HCT116 (cell line): ENCODE data around the gene ZSWIM4. TPM values are rescaled to one million over a fixed set of nuclear protein-coding genes. Genes with fewer than 3 reads are reported as not detected.

ENCODE experiments used
- ATAC-seq: fragments of 200-7000 bp; cut with Tn5 transposase; 2 replicates; pipeline ENCODE4 v1.9.1; 2020; ENCODE audit warnings: mild to moderate bottlenecking, moderate library complexity
- BruUV-seq: library from RNA; stranded (reverse); fragments of 400-500 nt; replicated peaks from 2 replicates; lab custom pipeline; 2021; lab: Mats Ljungman, UMichigan
- CTCF ChIA-PET: fragments of 300-600 bp; sonication (Branson Sonifier 250); formaldehyde crosslinking; loops from one replicate; lab custom pipeline; 2021; ENCODE audit warnings: antibody characterized with exemption; lab: Charles Lee
- POLR2A ChIA-PET: fragments of 300-600, 350-600 bp; sonication (Branson Sonifier 250); formaldehyde crosslinking; loops from one replicate; lab custom pipeline; 2021; ENCODE audit warnings: antibody characterized with exemption; lab: Charles Lee
- RAD21 ChIA-PET, 2 experiments: fragments of 300-600 bp; sonication (Branson Sonifier 250); formaldehyde crosslinking; loops; one replicate each; lab custom pipeline; 2023; ENCODE audit warnings: low total read pairs in 2 of 2; ENCODE audit not compliant: uncharacterized antibody in 2 of 2, unreplicated experiment in 2 of 2, low non-redundant PET in 1 of 2; lab: Charles Lee
- DNase-seq: peaks from one replicate; pipeline ENCODE4 v3.0.0-alpha.2; 2010; ENCODE audit warnings: low read depth, low spot score
- H2AFZ ChIP-seq: fragments of 200-600 bp; shearing (Covaris generic), sonication (generic); 2 replicates; pipeline ENCODE4 v1.6.1; 2017; ENCODE audit warnings: low read depth, mixed run types, mixed read lengths, antibody characterized with exemption, low read length; ENCODE audit not compliant: poor library complexity, severe bottlenecking
- H3K27ac ChIP-seq: 2 replicates; pipeline ENCODE4 v1.5.1; 2012; ENCODE audit warnings: low read depth, low read length
- H3K27me3 ChIP-seq: fragments of 200-600 bp; sonication (generic); 2 replicates; pipeline ENCODE4 v1.6.1; 2016; ENCODE audit warnings: mixed run types, low read length, mixed read lengths; ENCODE audit not compliant: insufficient read depth
- H3K36me3 ChIP-seq, 2 experiments: fragments of 200-500 bp in 1 of 2; fragments of 200-600 bp in 1 of 2; sonication (Bioruptor generic) in 1 of 2; sonication (generic) in 1 of 2; 2 replicates each; pipeline versions ENCODE4 v1.5.1 to v1.6.1; 2014 to 2016; ENCODE audit warnings: low read length in 2 of 2, inconsistent platforms in 1 of 2, mixed read lengths in 1 of 2, mixed run types in 1 of 2; ENCODE audit not compliant: insufficient read depth in 2 of 2, control insufficient read depth in 1 of 2
- H3K4me1 ChIP-seq, 2 experiments: fragments of 200-600 bp in 1 of 2; sonication (generic) in 1 of 2; 2 replicates each; pipeline versions ENCODE4 v1.5.1 to v1.6.1; 2012 to 2017; ENCODE audit warnings: low read length in 2 of 2, inconsistent platforms in 1 of 2, mild to moderate bottlenecking in 1 of 2, mixed read lengths in 1 of 2, mixed run types in 1 of 2, moderate library complexity in 1 of 2; ENCODE audit not compliant: insufficient read depth in 2 of 2, control insufficient read depth in 1 of 2
- H3K4me2 ChIP-seq: fragments of 200-600 bp; sonication (generic); 2 replicates; pipeline ENCODE4 v1.6.1; 2017; ENCODE audit warnings: mixed run types, low read length, mixed read lengths
- H3K4me3 ChIP-seq, 2 experiments: fragments of 200-600 bp in 1 of 2; sonication (generic) in 1 of 2; replicated peaks in 1 of 2; 2 replicates each; pipeline ENCODE4 v1.5.1; 2011 to 2016; ENCODE audit warnings: low read length in 2 of 2, control low read depth in 1 of 2, low read depth in 1 of 2, mild to moderate bottlenecking in 1 of 2, mixed read lengths in 1 of 2, mixed run types in 1 of 2
- H3K79me2 ChIP-seq: fragments of 200-600 bp; sonication (generic); 2 replicates; pipeline ENCODE4 v1.6.1; 2017; ENCODE audit warnings: mild to moderate bottlenecking, mixed run types, low read length, moderate library complexity, mixed read lengths; ENCODE audit not compliant: insufficient read depth
- H3K9ac ChIP-seq: fragments of 200-600 bp; sonication (generic); 2 replicates; pipeline ENCODE4 v1.6.1; 2016; ENCODE audit warnings: low read length, mixed read lengths
- H3K9me2 ChIP-seq: fragments of 200-600 bp; sonication (generic), shearing (Covaris generic); 2 replicates; pipeline ENCODE4 v1.6.1; 2017; ENCODE audit warnings: mixed run types, mild to moderate bottlenecking, moderate library complexity; ENCODE audit not compliant: insufficient read depth
- H3K9me3 ChIP-seq, 2 experiments: fragments of 200-500 bp in 1 of 2; fragments of 200-600 bp in 1 of 2; sonication (Bioruptor generic) in 1 of 2; sonication (generic) in 1 of 2; 2 replicates each; pipeline ENCODE4 v1.6.1; 2014 to 2017; ENCODE audit warnings: low read length in 2 of 2, mixed read lengths in 2 of 2, inconsistent platforms in 1 of 2, low read depth in 1 of 2, mild to moderate bottlenecking in 1 of 2, mixed run types in 1 of 2, moderate library complexity in 1 of 2; ENCODE audit not compliant: control insufficient read depth in 1 of 2, insufficient read depth in 1 of 2
- H4K20me1 ChIP-seq: fragments of 200-600 bp; sonication (generic), shearing (Covaris generic); 2 replicates; pipeline ENCODE4 v1.6.1; 2017; ENCODE audit warnings: mixed run types, mild to moderate bottlenecking, moderate library complexity; ENCODE audit not compliant: insufficient read depth
- EGR1 ChIP-seq: IDR thresholded peaks from 2 replicates; pipeline ENCODE4 v1.6.1; 2012; ENCODE audit warnings: low read depth
- POLR2AphosphoS5 ChIP-seq: IDR thresholded peaks from 2 replicates; pipeline ENCODE4 v1.6.1; 2011; ENCODE audit warnings: mild to moderate bottlenecking, low read depth, low read length, moderate library complexity
- SRF ChIP-seq: IDR thresholded peaks from 2 replicates; pipeline ENCODE4 v1.6.1; 2012; ENCODE audit warnings: low read depth
- YY1 ChIP-seq: IDR thresholded peaks from 2 replicates; pipeline ENCODE4 v1.6.1; 2011; ENCODE audit warnings: low read length, low read depth, moderate library complexity, mild to moderate bottlenecking; ENCODE audit not compliant: insufficient replicate concordance; ENCODE audit errors: extremely low read depth
- intact Hi-C: fragments of 100-400 bp; cut with micrococcal nuclease; formaldehyde crosslinking; loops from 2 replicates; pipeline ENCODE4 v1.10.0; 2022
- total RNA-seq: library from RNA; stranded (reverse); gene quantifications from one replicate; pipeline ENCODE4 v1.2.1, GENCODE V29; 2021; ENCODE audit not compliant: unreplicated experiment
- TF ChIP-seq, protein P1 (sequence below): IDR thresholded peaks from 2 replicates; pipeline ENCODE4 v1.6.1; 2012

The ZSWIM4 gene
- total RNA-seq, 1 experiment from 2014 or later = 9.8 TPM

DNA sequence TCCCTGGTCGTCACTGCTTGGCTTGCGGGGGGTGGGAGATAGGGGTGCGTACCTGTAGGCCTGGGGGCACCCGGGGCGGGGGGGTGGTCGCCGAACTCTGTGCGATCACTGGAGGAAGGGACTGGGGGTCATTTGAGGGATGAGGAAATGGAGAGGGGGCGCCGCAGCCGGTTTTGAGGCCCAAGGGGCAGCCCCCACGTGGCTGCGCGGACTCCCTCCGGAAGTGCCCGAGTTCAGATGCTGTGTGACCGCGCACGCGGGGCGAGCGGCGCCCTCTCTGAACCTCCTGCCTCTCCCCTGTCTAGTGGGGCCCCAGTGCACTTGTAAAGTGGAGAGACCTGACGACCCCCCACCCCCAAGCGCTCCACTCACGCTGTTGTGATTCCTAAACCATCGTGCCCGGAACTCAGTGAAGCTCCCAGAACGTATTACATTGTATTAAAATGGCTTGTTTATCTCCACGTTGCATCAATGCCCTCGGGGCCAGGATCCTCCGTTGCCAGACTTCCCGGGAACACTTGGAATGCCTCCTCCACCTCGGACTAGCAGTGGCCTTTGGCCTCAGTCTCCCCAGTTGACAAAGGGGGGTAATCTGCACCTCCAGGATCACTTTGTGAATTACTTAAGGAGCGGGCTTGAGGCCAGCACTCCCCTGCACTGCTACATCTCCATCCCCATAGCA, 78.7 kb downstream of the ZSWIM4 start:
- TF ChIP-seq, protein P1, sequence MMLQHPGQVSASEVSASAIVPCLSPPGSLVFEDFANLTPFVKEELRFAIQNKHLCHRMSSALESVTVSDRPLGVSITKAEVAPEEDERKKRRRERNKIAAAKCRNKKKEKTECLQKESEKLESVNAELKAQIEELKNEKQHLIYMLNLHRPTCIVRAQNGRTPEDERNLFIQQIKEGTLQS = no peak
- TF ChIP-seq SRF = no peak
- TF ChIP-seq, all 23 proteins: peak for 0
- Histone ChIP-seq H2AFZ (no peak overlapping the region), H3K4me3 (no peak overlapping the region), H3K79me2 (no peaks in the 10 kb centered on the region), H3K9me3 (no peaks in the 10 kb centered on the region), H3K4me2 (no peak overlapping the region), H3K27ac (no peak overlapping the region), H3K4me1 (peaks cover 19 to 26% of the 10 kb centered on the region in 2 experiments), H3K36me3 (no peaks in the 10 kb centered on the region), H3K9me2 (no peaks in the 10 kb centered on the region), H3K9ac (no peak overlapping the region), H4K20me1 (no peaks in the 10 kb centered on the region), H3K27me3 (no peaks in the 10 kb centered on the region)
- ATAC-seq (no peak), DNase-seq (no peak)
- BruUV-seq = no TSS peak
- ChIA-PET POLR2A (interaction anchor here (1.0 kb wide), 1 partner anchor 34 kb away, joined by 3 read pairs; no protein-coding TSS in a partner anchor), RAD21 (no interaction called here), CTCF (interaction anchor here (1.6 kb wide), 1 partner anchor 12 kb away, joined by 4 read pairs; no protein-coding TSS in a partner anchor)
- intact Hi-C loops = no loop called here

DNA sequence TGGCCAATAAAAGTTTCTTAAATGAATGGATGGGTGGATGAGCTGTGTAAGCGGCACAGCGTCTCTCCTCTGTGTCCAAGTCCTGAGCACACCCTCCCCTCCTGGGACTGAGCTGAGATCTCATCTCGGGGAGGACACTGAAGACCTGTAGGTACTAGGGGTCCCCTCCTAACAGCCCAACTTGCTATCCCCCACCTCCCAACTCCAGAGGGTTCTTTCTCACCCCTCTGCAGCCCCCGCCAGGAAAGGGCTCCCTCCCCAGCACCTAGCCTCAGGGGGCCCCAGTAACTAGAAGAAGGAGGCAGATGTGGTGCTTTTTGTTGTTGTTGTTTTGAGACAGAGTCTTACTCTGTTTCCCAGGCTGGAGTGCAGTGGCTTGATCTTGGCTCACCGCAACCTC, 80.6 kb downstream of the ZSWIM4 start:
- TF ChIP-seq POLR2AphosphoS5 (no peak), YY1 (no peak), EGR1 (no peak)
- no peaks in the 10 kb centered on the region for H3K27me3 ChIP-seq

More for the DNA sequence above, 80.6 kb downstream of the ZSWIM4 start:
- RAD21 ChIA-PET = no interaction called here
- no peak overlapping the region for H3K9ac ChIP-seq
- no peaks in the 10 kb centered on the region for H3K36me3 ChIP-seq
- no peaks in the 10 kb centered on the region for H3K9me3 ChIP-seq
- no peak overlapping the region for H3K27ac ChIP-seq
- CTCF ChIA-PET = interaction anchor here (1.2 to 1.6 kb wide), 2 partner anchors 14 to 196 kb away, joined by 3 to 6 read pairs; partner anchors contain the start of gene MISP3
- H4K20me1 ChIP-seq = no peaks in the 10 kb centered on the region
- intact Hi-C loops = no loop called here
- H2AFZ ChIP-seq = no peak overlapping the region
- no peaks in the 10 kb centered on the region for H3K9me2 ChIP-seq
- no TSS peak for BruUV-seq
- no peak overlapping the region for H3K4me3 ChIP-seq
- peaks cover 27 to 39% of the 10 kb centered on the region in 2 experiments for H3K4me1 ChIP-seq
- no peak overlapping the region for H3K4me2 ChIP-seq
- POLR2A ChIA-PET = no interaction called here
- H3K79me2 ChIP-seq = no peaks in the 10 kb centered on the region
- DNase-seq (no peak), ATAC-seq (no peak)
